Measurements from ENCODE around the gene CNTN4. TPM values are rescaled to one million over a fixed set of nuclear protein-coding genes. Genes with fewer than 3 reads are reported as not detected.

CNTN4 gene
- total RNA-seq, 1 donor from 2014 or later, result 0.12 TPM

DNA sequence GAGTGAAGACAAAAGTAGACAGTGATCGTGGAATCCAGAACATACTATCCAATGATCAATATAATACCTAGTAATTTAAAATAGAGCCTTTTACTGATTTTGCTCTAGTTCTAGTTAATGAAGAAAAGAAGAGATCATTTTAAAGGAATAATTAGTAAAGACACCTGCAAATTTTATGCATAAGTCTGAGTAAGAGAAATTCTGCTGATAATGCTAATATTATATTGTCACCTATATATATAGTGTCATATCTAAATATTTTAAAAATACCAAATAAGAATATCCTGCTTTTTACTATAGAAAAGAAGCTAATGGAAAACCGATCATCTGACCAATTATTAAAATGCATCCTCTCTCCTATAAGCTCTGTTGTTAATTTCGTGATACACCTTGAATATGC lies 152.1 kb downstream of the CNTN4 start:
- DNase-seq (ENCODE audit: extremely low read depth, low read depth, low spot score), result no peak

DNA sequence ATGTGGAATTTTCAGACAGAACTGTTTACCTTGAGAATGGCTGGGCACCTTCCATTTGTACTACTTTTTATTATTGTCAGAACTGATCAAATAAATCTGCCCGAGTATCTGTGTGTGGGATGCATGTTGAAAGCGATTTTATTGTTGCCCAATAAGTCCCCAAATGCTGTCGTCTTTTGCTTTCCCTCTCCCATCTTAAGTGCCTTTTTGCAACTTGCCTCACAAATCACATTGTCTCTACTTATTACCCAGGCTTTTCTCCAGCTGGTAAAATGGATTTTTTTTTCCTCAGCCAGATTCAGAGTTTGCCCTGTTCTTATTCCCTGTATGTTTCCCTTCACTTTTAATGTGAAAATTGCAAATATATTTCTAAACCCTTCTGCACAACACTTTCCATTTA lies 163.1 kb downstream of the CNTN4 start:
- no peak for DNase-seq (ENCODE audit: extremely low read depth, low read depth, low spot score)

DNA sequence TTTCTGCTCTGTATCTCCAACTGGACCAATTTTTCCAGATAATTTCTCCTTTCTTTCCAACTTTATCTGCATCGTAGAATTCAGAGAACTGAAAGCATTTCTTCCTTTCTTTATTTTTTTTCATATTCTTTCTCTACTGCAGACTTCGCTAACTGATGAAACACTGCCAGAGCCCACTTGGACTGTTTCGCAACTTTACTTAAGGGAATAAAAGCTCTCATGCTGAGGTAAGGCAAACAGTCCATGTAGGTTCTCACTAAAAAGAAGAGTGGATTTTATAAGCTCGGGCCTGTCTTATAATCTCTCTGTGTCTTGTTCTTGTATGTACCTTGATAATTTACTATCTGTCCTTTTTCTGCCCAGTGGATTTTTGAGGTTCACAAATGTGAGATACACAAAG lies 163.5 kb downstream of the CNTN4 start:
- DNase-seq (ENCODE audit: extremely low read depth, low read depth, low spot score), result no peak

DNA sequence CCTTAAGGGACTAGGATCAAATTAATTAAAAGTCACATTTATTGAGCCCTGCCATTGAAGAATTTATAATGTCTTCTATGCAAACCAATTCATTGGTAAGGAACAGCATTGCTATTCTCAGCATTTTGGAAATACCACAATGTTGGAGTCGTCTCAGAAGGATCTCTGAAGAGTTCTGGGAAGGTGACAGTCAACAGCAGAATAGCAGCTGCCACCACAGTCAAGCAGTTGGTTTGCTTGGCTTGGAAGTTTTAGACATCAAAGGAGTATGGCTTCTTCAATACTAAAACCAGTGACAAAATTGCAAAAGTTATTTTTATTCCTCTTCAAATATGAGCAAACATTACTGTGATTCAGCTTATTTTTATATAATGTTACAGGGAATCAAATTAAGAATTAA lies 167.9 kb downstream of the CNTN4 start:
- no peak for DNase-seq (ENCODE audit: extremely low read depth, low read depth, low spot score)

DNA sequence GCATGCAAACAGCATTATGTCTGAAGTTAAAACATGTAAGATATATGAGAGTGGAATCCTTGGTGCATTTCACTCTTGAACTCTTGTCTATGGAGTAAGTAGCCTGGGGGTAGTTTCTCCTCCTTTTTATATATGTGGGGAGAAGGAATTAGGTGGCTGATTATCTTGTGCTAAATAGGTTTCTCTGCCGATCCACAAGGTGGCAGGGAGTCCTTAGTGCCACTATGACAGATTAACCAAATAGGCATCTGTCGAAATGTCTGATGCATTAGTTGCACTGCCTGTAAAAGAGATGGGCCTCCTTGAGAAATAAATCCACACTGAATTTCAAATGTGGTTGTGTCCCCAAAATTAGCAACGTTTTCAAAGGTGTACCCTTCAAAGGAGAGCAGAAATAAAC lies 170.1 kb downstream of the CNTN4 start:
- no peak for DNase-seq (ENCODE audit: extremely low read depth, low read depth, low spot score)

DNA sequence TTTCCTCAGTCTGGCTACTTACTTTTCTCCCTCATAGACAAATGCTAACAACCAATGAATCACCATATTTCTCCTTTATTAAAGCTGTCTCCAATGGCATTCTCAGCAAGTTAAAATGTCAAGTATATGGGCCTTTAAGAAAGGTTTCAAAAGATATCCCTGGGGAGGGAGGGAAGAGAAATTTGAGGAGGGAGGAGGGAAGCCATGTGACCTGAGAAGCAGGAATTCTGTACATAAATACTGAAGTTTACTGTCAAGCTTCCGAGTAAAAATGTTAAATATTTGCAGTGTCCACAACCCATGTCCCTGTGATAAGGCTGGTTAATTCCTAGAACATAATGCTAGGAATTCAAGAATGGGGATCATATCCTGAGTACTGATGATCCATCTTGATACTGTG lies 175.9 kb downstream of the CNTN4 start:
- DNase-seq (ENCODE audit: extremely low read depth, low read depth, low spot score), result no peak

DNA sequence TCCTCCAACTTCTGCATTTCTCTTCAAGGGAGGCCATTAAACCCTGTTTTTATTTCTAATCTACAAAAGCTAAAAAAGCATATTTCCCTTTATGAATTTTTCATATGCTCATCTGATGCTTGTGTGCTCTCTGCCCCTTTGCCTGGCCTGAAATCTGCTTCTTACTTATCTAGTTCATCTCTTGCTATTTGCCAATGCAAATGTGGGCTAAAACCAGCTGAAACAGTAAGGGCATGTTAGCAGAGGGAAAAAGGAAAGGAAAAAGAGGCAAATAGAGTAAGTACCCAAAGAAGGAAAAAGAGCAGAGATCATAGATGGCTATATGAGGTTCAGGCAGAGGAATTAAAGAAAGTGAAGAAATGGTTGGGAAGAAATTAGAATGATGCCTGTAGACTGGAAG lies 185.2 kb downstream of the CNTN4 start:
- DNase-seq (ENCODE audit: extremely low read depth, low read depth, low spot score), result no peak

DNA sequence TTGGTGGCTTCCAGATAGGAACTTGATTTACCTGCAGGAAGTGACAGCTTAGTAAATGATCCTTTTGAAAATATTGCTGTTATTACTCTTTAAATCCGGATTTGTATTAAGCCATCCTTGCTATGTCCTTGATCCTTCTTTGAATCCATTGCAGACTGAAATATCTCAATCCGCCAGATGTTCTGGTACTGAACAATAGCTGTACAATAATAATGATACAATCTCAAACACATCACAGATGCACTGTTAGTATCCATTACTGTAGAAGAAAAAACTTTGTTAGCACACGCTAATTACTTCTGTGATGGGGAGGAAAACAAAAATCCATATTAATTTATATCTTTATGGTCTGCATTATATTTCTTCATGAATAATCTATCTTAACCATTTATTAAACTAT lies 202.3 kb downstream of the CNTN4 start:
- no peak for DNase-seq (ENCODE audit: extremely low read depth, low read depth, low spot score)

DNA sequence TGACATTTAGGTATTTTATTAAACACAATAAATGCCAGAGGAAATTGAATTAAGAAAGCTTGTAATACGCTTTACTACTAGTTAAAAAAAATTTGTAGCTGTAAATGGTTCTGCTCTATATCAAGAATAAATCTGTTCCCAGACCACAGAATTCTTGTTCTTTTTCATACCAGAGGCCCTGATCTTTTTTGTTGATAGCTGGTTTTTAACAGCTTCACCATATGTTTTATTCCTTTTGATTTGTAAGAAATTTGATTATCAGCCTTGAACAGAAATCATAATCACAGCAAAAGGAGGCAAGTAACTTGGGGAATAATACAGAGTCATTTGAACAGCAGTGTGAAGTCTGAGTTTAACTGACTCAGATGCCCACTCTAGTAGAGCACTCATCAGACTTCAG lies 202.7 kb downstream of the CNTN4 start:
- DNase-seq (ENCODE audit: extremely low read depth, low read depth, low spot score), result no peak

DNA sequence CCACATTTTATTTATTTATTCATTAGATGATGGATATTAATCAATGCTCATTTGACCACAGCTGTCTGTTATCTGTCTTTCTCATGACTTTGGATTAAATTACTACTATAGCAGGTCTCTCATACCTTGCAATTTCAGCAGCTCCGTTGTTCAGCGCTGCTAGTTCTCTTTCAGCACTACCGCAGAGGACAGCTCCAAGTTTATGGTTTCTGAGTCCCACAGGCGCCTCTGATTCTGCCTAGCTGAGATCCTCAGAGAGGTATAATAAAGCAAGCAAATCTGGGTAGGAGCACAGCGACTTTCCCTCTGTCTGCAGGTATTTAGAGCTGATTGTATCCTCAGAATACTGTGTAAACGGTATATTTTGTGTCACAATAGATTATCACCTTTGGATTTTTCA lies 204.9 kb downstream of the CNTN4 start:
- no peak for DNase-seq (ENCODE audit: extremely low read depth, low read depth, low spot score)

DNA sequence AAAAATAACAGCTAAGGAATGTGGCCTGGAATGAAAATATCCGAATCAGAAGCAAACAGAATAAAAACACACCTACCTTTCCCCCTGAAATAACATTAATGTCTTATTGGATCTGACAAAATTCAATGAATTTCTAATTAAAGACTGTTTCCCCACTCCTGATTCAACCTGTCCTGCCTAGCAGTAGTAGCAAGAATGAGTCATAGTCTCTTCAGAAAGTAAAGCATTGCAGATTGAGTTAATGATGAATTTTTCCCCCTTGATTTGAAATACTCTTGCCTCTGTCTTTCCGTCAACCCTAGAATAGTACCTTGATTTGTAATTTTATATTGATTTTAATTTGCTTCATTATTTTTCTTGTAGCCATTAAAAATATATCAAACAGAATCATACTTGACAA lies 212.4 kb downstream of the CNTN4 start:
- DNase-seq (ENCODE audit: extremely low read depth, low read depth, low spot score), result no peak

DNA sequence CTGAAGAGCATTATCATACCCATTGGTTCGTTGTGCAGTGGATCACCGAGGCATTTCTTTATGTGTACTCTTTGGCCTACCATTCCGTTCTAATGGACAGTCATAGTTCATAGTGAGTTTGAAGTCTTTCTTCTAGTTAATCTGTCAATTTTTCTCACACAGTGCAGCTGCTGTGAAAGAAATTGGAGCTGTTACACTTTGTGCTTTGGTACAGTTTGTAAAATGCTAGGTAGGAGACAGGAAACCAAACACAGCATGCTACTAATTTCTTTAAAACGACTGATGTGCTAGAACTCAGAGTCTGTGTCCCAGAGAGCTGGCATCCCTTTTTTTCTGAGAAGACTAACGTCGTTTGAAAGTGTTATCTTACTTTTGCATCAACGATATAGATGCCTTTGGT lies 218.9 kb downstream of the CNTN4 start:
- DNase-seq (ENCODE audit: extremely low read depth, low read depth, low spot score), result no peak

DNA sequence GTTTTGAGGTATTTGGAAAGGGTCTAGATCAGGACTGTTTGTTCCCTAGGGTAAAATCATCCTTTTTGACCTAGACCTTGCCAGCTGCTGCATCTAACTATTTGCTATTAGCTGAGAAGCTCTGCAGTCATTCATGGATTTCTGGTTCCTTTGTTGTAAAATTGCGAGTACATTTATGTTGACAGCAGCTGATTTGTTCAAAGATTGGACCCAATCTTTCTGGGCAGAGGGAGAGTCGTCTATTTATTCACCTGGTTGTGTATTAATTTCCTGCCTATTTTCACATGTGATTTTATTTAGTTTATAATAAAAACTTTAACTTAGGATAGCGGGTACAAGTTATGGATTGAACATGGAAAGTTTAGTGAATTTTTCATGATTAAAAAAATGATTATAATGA lies 236.3 kb downstream of the CNTN4 start:
- no peak for DNase-seq (ENCODE audit: extremely low read depth, low read depth, low spot score)

DNA sequence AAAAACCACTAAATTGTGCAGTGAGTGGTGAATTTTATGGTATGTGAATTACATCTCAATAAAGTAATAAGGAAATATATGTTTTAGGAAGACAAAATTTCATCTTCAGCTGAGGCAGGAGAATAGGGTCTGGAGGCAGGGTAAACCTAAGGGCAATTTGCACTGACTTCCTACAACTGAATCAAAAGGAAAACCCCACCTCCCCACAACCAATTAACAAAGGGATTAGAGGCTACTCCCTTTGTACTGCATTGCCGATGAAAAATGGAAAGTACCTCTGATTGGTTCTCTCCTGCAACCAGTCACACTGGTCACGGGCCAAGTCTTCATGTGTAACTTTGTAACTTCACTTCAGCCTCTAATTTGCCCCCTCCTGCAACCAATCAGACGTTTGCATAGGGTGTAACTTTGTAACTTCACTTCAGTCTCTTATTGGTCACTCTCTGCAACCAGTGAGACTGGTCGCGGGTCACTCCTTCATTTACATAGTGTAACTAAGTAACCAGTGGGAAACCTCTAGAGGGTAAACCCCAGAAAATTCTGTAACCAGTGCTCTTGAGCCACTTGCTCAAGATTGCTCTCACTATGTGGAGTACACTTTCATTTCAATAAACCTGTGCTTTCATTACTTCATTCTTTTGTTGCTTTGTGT lies 244.5 kb downstream of the CNTN4 start:
- DNase-seq (ENCODE audit: extremely low read depth, low read depth, low spot score), result no peak

DNA sequence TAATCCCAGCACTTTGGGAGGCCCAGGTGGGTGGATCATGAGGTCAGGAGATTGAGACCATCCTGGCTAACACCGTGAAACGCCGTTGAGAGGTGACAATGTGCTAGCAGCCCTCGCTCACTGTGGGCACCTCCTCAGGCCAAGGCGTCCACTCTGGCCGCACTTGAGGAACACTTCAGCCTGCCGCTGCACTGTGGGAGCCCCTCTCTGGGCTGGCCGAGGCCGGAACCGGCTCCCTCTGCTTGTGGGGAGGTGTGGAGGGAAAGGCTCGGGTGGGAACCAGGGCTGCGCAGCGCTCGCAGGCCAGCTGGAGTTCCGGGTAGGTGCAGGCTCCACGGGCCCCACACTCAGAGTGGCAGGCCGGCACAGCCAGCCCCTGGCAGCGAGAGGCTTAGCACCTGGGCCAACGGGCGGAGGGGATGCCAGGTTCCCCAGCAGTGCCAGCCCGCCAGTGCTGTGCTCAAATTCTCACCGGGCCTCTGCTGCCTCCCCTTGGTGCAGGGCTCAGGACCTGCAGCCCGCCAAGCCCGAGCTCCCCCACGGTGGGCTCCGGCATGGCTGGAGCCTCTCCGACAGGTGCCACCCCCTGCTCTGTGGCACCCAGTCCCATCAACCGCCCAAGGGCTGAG lies 253.6 kb downstream of the CNTN4 start:
- no peak for DNase-seq (ENCODE audit: extremely low read depth, low read depth, low spot score)

DNA sequence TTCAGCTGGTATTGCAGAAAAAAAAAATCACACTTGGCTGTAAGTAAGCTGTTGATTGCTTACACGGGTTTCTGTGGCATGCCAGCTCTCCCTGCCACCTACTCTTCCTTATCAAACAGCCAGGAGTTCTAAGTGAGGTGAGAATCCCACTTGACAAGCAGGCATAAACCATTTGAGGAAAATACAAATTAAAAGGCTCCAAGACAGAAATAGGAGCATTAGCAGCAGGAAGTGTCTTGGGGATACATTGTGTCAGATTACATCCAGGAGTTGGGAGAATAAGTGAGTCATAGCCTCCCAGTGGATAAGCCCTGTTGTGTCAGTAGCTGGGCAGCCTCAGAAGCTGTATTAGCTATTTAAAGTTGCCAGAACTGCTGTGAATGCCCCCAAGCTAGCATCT lies 256.0 kb downstream of the CNTN4 start:
- DNase-seq (ENCODE audit: extremely low read depth, low read depth, low spot score), result no peak

DNA sequence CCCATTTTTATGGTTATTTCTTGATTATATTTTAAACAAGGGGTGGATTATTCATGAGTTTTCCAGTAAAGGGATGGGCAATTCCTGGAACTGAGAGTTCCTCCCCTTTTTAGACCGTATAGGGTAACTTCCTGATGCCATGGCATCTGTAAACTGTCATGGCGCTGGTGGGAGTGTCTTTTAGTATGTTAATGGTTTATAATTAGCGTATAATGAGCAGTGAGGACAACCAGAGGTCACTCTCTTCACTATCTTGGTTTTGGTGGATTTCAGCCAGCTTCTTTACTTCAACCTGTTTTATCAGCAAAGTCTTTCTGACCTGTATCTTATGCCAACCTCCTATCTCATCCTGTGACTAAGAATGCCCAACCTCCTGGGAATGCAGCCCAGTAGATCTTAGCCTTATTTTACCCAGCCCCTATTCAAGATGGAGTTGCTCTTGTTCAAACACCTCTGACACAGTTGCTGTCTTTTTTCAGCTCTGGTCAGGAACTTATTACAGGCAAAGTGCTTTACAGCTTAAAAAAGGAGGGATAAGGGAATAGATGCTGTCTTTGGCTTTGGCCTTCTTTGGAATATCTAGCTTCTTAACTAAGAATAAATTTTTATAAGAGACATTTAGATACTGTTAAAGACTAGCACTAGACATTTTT lies 257.8 kb downstream of the CNTN4 start:
- DNase-seq (ENCODE audit: extremely low read depth, low read depth, low spot score), result no peak

DNA sequence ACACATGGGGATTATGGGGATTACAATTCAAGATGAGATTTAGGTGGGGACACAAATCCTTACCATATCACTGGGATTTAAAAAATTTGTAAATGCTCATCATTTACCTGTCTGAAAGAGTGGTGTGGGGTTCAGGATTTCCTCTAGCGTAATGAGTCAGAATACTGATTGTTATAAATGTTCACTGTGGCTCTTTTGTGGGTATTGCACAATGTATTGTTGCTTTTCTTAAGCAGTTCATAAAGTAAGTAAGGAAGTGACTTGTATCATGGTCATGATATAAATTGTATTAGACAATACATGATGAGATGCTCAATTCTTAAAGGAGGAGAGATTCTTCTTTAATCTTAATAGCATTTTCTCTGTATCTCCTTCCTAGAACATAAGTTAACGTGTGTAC lies 262.1 kb downstream of the CNTN4 start:
- no peak for DNase-seq (ENCODE audit: extremely low read depth, low read depth, low spot score)

DNA sequence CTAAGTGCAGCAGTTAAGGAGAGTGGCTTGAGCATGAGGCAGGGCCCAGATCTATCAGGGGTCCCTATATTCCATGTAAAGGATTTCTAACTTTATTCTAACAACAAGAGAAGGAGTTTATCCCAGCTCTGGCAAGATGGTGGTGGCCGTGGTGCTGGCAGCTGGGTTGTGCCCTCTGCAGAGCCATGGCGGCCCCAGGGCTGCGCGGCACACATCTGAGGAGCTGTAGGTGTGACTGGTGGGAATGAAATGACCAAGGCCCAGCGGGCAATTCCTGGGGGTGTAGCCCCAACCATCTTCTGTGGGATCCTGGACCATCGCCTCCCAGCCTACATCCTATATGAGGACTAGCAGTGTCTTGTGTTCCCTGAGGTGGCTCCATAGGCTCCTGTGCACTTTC lies 263.5 kb downstream of the CNTN4 start:
- no peak for DNase-seq (ENCODE audit: extremely low read depth, low read depth, low spot score)

DNA sequence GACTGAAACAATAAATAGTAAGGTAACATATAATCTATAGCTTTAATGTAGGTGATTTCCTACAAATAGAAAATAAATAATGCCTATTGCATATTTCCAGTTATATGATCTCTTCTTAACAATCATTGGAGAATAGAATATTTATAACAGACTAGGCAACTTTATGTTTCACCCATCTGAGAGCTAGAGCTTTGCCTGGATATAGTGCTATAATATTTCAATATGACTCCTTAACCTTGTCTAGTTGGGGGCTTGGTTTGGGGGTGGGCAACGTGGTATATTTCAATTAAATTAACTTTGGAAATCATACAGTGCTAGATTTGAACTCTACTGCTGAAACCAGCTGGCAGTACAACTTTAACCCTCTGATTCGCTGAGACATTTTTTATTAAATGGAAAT lies 265.2 kb downstream of the CNTN4 start:
- DNase-seq (ENCODE audit: extremely low read depth, low read depth, low spot score), result no peak

DNA sequence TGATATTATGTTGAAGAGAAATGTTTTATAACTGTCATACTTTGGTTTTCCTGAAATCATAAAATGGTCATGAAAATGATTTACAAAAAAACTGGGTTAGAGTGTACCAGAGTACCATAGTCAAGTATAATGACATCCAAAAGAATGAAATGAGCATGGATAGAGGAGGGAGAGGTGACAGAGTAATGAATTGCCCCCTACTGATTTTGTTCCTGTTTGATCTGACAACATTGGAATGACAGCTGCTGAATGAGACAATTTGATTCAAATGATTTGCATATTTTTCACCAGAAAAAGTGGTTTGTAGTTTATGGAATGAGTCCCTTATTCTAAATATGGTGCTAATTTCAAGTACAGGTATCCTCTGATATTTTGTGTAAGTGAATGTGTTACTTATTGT lies 271.7 kb downstream of the CNTN4 start:
- DNase-seq (ENCODE audit: extremely low read depth, low read depth, low spot score), result no peak

DNA sequence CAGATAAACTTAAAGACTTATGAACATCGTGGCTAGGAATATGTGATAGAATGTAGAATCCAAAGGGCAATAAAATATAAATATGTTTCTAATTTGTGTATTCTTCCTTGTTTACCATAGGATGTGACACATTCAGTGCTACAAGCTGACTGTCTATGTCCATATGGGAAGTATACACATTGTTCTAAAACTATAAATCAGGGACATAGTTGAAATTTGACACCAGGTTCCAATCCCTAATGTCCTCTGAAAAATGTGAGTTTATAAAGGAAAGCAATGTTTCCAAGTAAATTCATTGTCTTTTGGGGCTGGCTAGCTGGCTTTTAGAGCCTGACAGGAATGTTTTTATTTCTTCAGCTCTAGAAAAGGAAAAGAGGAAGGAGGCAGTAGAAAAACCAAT lies 273.6 kb downstream of the CNTN4 start:
- DNase-seq (ENCODE audit: extremely low read depth, low read depth, low spot score), result no peak

DNA sequence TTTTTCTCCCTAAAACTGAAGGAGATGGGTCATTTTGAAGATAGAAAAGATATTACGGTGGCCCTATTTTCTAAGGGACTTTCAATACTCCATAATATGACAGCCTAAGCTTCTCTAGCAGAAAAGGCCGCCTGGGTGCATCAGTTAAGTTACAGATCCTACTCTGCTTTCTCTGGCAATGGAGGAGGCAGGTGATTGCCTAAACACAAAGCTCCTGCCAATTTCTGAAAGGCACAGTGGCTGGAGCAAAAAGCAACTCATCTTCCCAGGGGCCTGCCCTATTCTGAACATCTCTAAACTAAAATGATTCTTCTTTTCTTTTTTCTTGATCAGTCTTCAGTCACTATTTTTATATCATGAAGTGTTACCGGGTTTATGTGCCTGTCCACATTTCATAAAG lies 276.7 kb downstream of the CNTN4 start:
- no peak for DNase-seq (ENCODE audit: extremely low read depth, low read depth, low spot score)

Data from glomerular endothelial cell (primary cell).